AG09319 (cell line): ENCODE results near the gene ACTN2.

Experiments used
- DNase-seq: peaks from one replicate; pipeline ENCODE4 v3.0.0-alpha.2; 2010; ENCODE audit warnings: low read depth; ENCODE audit errors: extremely low read depth
- TF ChIP-seq, protein P1 (sequence below): IDR thresholded peaks from 2 replicates; pipeline ENCODE4 v1.5.1; 2011; ENCODE audit warnings: low read depth, mild to moderate bottlenecking, inconsistent platforms, low read length, moderate library complexity

ACTN2 gene

DNA sequence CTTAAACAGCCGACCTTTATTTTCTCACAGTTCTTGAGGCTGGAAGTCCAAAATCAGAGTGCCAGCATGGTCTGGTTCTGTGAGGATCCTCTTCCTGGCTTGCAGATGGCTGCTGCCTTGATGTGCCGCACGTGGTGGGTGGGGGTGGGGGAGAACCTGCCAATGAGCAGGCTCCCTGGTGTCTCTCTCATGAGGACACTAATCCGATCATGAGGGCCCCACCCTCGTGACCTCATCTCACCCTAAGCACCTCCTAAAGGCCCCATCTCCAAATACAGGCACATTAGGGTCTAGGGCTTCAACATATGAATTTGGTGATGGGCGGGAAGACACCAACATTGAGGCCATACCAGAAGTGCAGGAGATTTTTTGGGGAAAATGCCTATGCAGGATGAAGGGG, 37.8 kb downstream of the ACTN2 start:
- TF ChIP-seq, protein P1, sequence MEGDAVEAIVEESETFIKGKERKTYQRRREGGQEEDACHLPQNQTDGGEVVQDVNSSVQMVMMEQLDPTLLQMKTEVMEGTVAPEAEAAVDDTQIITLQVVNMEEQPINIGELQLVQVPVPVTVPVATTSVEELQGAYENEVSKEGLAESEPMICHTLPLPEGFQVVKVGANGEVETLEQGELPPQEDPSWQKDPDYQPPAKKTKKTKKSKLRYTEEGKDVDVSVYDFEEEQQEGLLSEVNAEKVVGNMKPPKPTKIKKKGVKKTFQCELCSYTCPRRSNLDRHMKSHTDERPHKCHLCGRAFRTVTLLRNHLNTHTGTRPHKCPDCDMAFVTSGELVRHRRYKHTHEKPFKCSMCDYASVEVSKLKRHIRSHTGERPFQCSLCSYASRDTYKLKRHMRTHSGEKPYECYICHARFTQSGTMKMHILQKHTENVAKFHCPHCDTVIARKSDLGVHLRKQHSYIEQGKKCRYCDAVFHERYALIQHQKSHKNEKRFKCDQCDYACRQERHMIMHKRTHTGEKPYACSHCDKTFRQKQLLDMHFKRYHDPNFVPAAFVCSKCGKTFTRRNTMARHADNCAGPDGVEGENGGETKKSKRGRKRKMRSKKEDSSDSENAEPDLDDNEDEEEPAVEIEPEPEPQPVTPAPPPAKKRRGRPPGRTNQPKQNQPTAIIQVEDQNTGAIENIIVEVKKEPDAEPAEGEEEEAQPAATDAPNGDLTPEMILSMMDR, result no peak
- DNase-seq, result no peak

DNA sequence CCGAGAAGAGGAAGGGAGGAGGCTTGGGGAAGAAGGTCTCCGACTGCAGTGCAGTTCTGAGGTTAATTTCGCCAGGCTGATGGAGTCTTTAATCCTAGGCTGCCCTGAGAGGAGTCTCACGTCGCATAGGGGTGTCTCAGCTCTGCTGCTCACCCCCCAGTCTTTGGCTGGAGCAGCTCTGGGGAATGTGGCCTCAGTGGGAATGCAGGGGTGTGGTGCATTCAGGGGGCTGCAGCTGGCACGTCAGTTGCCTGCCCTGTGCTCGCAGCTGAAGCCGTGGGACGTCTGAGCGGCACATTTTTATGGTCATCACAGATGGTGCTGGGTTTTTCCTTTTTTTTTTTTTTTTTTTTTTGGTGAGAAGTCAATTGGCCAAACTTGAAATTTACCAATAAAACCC, 38.2 kb downstream of the ACTN2 start:
- TF ChIP-seq, protein P1, result no peak
- no peak for DNase-seq

DNA sequence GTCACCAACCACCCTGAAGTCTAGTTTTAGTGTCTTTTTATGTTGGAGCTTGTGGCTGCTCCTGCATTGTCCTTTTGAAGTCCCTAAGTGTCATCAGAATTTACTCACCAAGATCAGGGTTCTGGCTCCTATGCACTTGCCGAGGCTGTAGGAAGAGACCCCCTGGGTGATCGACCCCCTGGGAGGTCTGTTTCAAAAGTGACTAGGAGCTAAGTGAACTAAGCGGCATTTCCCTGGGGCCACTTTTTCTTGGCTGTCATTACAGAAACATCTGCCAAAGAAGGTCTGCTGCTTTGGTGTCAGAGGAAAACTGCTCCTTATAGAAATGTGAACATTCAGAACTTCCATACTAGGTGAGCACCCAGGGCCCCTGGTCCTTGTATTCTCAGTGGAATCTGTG, 39.4 kb downstream of the ACTN2 start:
- TF ChIP-seq, protein P1, result no peak
- no peak for DNase-seq

DNA sequence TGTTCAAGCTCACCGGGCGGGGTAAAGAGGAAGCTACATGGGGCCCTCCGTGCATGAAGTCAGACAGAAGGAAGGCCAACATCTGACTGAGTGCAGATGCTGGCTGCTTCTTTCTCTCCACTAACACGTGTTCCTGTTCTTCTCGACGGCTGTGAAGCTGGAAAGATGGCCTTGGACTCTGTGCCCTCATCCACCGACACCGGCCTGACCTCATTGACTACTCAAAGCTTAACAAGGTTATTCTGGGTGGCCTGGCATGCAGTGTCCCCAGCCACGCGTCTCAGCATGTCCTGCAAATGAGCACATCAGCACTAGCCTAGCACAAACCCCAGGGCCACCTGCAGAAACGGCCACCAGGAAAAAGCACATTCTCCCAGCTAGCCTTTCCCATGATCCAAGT, 41.2 kb downstream of the ACTN2 start:
- TF ChIP-seq, protein P1, result no peak
- DNase-seq, result no peak

- TF ChIP-seq, protein P1, result no peak
- no peak for DNase-seq
Measured at GRCh38 chr1:236728752-236729151, 42.5 kb downstream of the ACTN2 start.

GRCh38 chr1:236733653-236734052, 47.4 kb downstream of the ACTN2 start:
- no peak for DNase-seq
- TF ChIP-seq, protein P1, result no peak

- TF ChIP-seq, protein P1, result no peak
- DNase-seq, result no peak
Measured at GRCh38 chr1:236734141-236734765, 48.0 kb downstream of the ACTN2 start.
